ENCODE results near the gene KIAA1328. TPM values are rescaled to one million over a fixed set of nuclear protein-coding genes. Genes with fewer than 3 reads are reported as not detected.

KIAA1328 gene
- total RNA-seq, 1 donor from 2014 or later = 17.2 TPM

DNA sequence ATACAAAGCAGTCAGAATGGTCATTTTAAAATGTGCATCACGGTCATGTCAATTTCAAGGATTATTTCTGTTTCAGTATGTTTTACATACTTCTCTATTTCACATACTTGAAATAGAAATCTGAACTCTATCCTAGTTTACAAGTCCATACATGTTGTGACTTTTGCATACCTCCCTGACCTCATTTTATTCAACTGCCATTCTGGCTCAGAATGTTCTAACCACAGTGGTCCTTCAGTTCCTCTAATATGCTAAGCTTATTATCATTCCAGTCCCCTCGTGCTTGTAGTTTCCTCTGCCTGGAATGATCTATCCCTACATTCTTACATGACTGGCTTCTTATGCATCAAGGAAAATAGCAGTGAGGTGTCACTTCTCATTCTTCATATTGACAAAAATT, 295.6 kb downstream of the KIAA1328 start:
- intact Hi-C loops (cut with DNase I) = no loop called here
- TF ChIP-seq POLR2A (IDR thresholded peaks at IDR 0.05) = no peak
- TF ChIP-seq, protein P1, sequence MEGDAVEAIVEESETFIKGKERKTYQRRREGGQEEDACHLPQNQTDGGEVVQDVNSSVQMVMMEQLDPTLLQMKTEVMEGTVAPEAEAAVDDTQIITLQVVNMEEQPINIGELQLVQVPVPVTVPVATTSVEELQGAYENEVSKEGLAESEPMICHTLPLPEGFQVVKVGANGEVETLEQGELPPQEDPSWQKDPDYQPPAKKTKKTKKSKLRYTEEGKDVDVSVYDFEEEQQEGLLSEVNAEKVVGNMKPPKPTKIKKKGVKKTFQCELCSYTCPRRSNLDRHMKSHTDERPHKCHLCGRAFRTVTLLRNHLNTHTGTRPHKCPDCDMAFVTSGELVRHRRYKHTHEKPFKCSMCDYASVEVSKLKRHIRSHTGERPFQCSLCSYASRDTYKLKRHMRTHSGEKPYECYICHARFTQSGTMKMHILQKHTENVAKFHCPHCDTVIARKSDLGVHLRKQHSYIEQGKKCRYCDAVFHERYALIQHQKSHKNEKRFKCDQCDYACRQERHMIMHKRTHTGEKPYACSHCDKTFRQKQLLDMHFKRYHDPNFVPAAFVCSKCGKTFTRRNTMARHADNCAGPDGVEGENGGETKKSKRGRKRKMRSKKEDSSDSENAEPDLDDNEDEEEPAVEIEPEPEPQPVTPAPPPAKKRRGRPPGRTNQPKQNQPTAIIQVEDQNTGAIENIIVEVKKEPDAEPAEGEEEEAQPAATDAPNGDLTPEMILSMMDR (IDR thresholded peaks at IDR 0.05) = no peak
- no peak for TF ChIP-seq POLR2AphosphoS5 (IDR thresholded peaks at IDR 0.05; ENCODE audit: insufficient read depth in 1 of 2, low read depth in 1 of 2)

DNA sequence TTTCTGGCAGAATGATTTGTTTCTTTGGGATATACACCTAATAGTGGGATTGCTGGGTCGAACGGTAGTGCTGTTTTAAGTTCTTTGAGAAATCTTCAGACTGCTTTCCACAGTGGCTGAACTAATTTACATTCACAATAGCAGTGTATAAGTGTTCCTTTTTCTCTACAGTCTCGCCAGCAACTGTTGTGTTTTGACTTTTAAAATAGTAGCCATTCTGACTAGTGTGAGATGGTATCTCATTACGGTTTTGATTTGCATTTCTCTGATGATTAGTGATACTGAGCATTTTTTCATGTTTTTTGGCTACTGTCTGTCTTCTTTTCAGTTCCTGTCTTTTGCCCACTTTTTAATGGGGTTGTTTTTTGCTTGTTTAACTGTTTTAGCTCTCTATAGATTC, 306.2 kb downstream of the KIAA1328 start:
- H3K27me3 ChIP-seq = no peaks in the 10 kb centered on the region
- no peak overlapping the region for H3K27ac ChIP-seq

More for the DNA sequence above, 295.6 kb downstream of the KIAA1328 start:
- Histone ChIP-seq H3K4me1 (no peaks in the 10 kb centered on the region), H3K27ac (no peak overlapping the region), H3K27me3 (no peaks in the 10 kb centered on the region), H3K4me3 (no peak overlapping the region), H3K36me3 (no peaks in the 10 kb centered on the region), H3K9me3 (no peaks in the 10 kb centered on the region)
- no peak for DNase-seq (ENCODE audit: extremely low spot score in 2 of 2)

DNA sequence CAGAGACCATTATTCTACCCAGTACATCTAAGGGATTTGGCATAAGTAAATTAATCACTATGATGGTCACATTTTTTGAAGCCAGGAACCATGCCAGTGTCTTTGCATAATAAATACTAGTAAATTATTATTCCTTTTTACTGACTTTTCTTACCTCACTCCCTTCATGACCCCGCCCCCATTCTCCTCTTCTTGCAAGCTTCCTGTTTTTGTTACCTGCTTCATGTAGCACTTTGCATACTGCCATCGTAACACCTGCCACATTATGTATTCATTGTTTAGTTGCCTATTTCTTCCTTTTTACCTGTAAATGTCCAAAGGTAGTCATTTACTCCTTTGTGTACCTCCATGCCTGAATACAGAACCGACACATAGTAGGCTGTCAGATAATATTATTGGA, 309.5 kb downstream of the KIAA1328 start:
- TF ChIP-seq, protein P1 (IDR thresholded peaks at IDR 0.05) = no peak
- TF ChIP-seq POLR2AphosphoS5 (IDR thresholded peaks at IDR 0.05; ENCODE audit: insufficient read depth in 1 of 2, low read depth in 1 of 2) = no peak
- no peak for TF ChIP-seq POLR2A (IDR thresholded peaks at IDR 0.05)
- intact Hi-C loops (cut with DNase I) = no loop called here
- H3K27ac ChIP-seq = no peak overlapping the region
- no peaks in the 10 kb centered on the region for H3K27me3 ChIP-seq
- no peaks in the 10 kb centered on the region for H3K4me1 ChIP-seq
- H3K9me3 ChIP-seq = no peaks in the 10 kb centered on the region
- DNase-seq (ENCODE audit: extremely low spot score in 2 of 2) = no peak
- H3K4me3 ChIP-seq = no peak overlapping the region
- H3K36me3 ChIP-seq = no peaks in the 10 kb centered on the region

More for the DNA sequence above, 306.2 kb downstream of the KIAA1328 start:
- no peaks in the 10 kb centered on the region for H3K4me1 ChIP-seq
- H3K4me3 ChIP-seq = no peak overlapping the region
- TF ChIP-seq POLR2A (IDR thresholded peaks at IDR 0.05) = no peak
- no peak for TF ChIP-seq POLR2AphosphoS5 (IDR thresholded peaks at IDR 0.05; ENCODE audit: insufficient read depth in 1 of 2, low read depth in 1 of 2)
- TF ChIP-seq, protein P1 (IDR thresholded peaks at IDR 0.05) = no peak
- DNase-seq (ENCODE audit: extremely low spot score in 2 of 2) = no peak
- intact Hi-C loops (cut with DNase I) = no loop called here
- no peaks in the 10 kb centered on the region for H3K9me3 ChIP-seq
- H3K36me3 ChIP-seq = no peaks in the 10 kb centered on the region

DNA sequence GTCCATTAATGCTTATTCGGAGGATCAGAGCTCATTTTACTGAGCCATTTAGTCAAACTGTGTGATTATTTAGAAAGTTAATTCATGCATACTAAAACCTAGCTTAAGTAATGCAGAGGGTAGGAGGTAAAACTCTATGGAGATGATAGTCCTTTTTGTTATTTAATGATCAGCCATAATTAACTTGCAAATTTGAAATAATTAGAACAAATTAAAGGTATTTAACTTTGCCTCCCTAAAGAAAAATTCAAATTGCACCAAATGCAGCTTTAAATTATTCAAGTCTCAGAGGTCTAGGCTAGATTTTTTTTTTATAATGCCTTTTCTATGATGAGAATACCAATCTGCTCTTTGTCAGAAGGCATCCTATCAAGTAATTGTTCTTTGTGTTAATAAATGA, 310.9 kb downstream of the KIAA1328 start:
- DNase-seq (ENCODE audit: extremely low spot score in 2 of 2) = no peak
- no peaks in the 10 kb centered on the region for H3K4me1 ChIP-seq
- H3K9me3 ChIP-seq = no peaks in the 10 kb centered on the region
- H3K27me3 ChIP-seq = no peaks in the 10 kb centered on the region
- no peak overlapping the region for H3K27ac ChIP-seq
- no peak overlapping the region for H3K4me3 ChIP-seq
- H3K36me3 ChIP-seq = no peaks in the 10 kb centered on the region
- intact Hi-C loops (cut with DNase I) = no loop called here
- TF ChIP-seq POLR2A (IDR thresholded peaks at IDR 0.05) (no peak), POLR2AphosphoS5 (IDR thresholded peaks at IDR 0.05; ENCODE audit: insufficient read depth in 1 of 2, low read depth in 1 of 2) (no peak)
- TF ChIP-seq, protein P1 (IDR thresholded peaks at IDR 0.05) = no peak

DNA sequence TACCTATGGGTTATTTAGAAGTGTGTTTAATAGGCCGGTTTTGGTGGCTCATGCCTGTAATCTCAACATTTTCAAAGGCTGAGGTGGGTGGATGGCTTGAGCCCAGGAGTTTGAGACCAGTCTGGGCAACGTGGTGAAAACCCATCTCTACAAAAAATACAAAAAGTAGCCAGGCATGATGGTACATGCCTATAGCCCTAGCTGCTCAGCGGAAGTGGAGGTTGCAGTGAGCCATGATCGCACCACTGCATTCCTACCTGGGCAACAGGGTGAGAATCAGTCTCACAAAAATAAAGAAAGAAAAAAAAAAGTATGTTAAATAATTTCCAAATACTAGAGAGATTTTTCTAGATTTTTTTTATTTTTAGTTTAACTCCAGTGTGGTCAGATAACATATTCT, 316.0 kb downstream of the KIAA1328 start:
- Histone ChIP-seq H3K4me3 (no peak overlapping the region), H3K36me3 (no peaks in the 10 kb centered on the region), H3K27ac (no peak overlapping the region), H3K27me3 (no peaks in the 10 kb centered on the region), H3K9me3 (no peaks in the 10 kb centered on the region), H3K4me1 (no peaks in the 10 kb centered on the region)
- no peak for DNase-seq (ENCODE audit: extremely low spot score in 2 of 2)
- intact Hi-C loops (cut with DNase I) = no loop called here
- TF ChIP-seq POLR2A (IDR thresholded peaks at IDR 0.05) (no peak), POLR2AphosphoS5 (IDR thresholded peaks at IDR 0.05; ENCODE audit: insufficient read depth in 1 of 2, low read depth in 1 of 2) (no peak)
- TF ChIP-seq, protein P1 (IDR thresholded peaks at IDR 0.05) = no peak

All from vagina (tissue), 2 donors.